GM18520 (cell line): Measurements from ENCODE around the gene PFKFB3.
A peak's percentile ranks its signal among the peaks of the same experiment; 100 is the strongest.
"Not testable (repeated sequence)": the region's sequence is repeated elsewhere in the genome, so short reads cannot be mapped to it uniquely, and the experiment has no call there.

Experiments used
- ATAC-seq: cut with Tn5 transposase; IDR thresholded peaks from one replicate; pipeline ENCODE4 v1.9.1; 2021; ENCODE audit not compliant: unreplicated experiment

PFKFB3 gene

GRCh38 chr10:6270951-6271350 is 68.2 kb downstream of the PFKFB3 start:
- ATAC-seq: no peak

GRCh38 chr10:6271663-6272062 is 68.9 kb downstream of the PFKFB3 start:
- ATAC-seq: no peak

GRCh38 chr10:6272126-6272525 is 69.4 kb downstream of the PFKFB3 start:
- no peak for ATAC-seq

GRCh38 chr10:6273351-6273750 is 70.6 kb downstream of the PFKFB3 start:
- no peak for ATAC-seq

GRCh38 chr10:6274040-6274439 is 71.3 kb downstream of the PFKFB3 start:
- ATAC-seq: no peak

GRCh38 chr10:6274484-6274883 is 71.8 kb downstream of the PFKFB3 start:
- no peak for ATAC-seq

- peak; percentile 72 for ATAC-seq
These were observed 72.6 kb downstream of the PFKFB3 start for GRCh38 chr10:6275022-6275997.

GRCh38 chr10:6276356-6276755 is 73.6 kb downstream of the PFKFB3 start:
- no peak for ATAC-seq

- ATAC-seq: no peak
These were observed 75.9 kb downstream of the PFKFB3 start for GRCh38 chr10:6278519-6279120.

GRCh38 chr10:6279540-6280267 is 77.0 kb downstream of the PFKFB3 start:
- no peak for ATAC-seq

GRCh38 chr10:6280291-6280690 is 77.6 kb downstream of the PFKFB3 start:
- ATAC-seq: no peak

GRCh38 chr10:6282454-6282958 is 79.8 kb downstream of the PFKFB3 start:
- no peak for ATAC-seq

- ATAC-seq: no peak
These were observed 80.9 kb downstream of the PFKFB3 start for GRCh38 chr10:6283655-6284054.

GRCh38 chr10:6290621-6291020 is 87.9 kb downstream of the PFKFB3 start:
- ATAC-seq: not testable (repeated sequence)

GRCh38 chr10:6292741-6293151 is 90.0 kb downstream of the PFKFB3 start:
- ATAC-seq: no peak

GRCh38 chr10:6296425-6296824 is 93.7 kb downstream of the PFKFB3 start:
- ATAC-seq: not testable (repeated sequence)

GRCh38 chr10:6296828-6297251 is 94.1 kb downstream of the PFKFB3 start:
- ATAC-seq: no peak

GRCh38 chr10:6297522-6297921 is 94.8 kb downstream of the PFKFB3 start:
- no peak for ATAC-seq

GRCh38 chr10:6297951-6298381 is 95.2 kb downstream of the PFKFB3 start:
- no peak for ATAC-seq

GRCh38 chr10:6298428-6298827 is 95.7 kb downstream of the PFKFB3 start:
- ATAC-seq: no peak

GRCh38 chr10:6299234-6299633 is 96.5 kb downstream of the PFKFB3 start:
- no peak for ATAC-seq
